Neural progenitor cell (in vitro differentiated cells): ENCODE measurements around the gene TRIM28. TPM values are rescaled to one million over a fixed set of nuclear protein-coding genes. Genes with fewer than 3 reads are reported as not detected.

ENCODE experiments used
- DNase-seq: peaks from one replicate; pipeline ENCODE4 v3.0.0-alpha.2; 2016; ENCODE audit warnings: low spot score
- H2AFZ ChIP-seq: fragments of 200-600 bp; sonication (generic); replicated peaks from 2 replicates; pipeline ENCODE4 v1.6.1; 2016; ENCODE audit warnings: antibody characterized with exemption
- H3F3A ChIP-seq: fragments of 200-600 bp; sonication (generic); 2 replicates; pipeline ENCODE4 v1.6.1; 2016; ENCODE audit warnings: antibody characterized with exemption, low read depth
- H3K27ac ChIP-seq: fragments of 200-600 bp; sonication (generic); 2 replicates; pipeline ENCODE4 v1.5.1; 2016; ENCODE audit warnings: mild to moderate bottlenecking
- H3K27me3 ChIP-seq: fragments of 200-600 bp; sonication (generic); 2 replicates; pipeline ENCODE4 v1.6.1; 2016; ENCODE audit warnings: mild to moderate bottlenecking, moderate library complexity
- H3K36me3 ChIP-seq: fragments of 200-600 bp; sonication (generic); 2 replicates; pipeline ENCODE4 v1.5.1; 2016
- H3K4me1 ChIP-seq: fragments of 200-600 bp; sonication (generic); 2 replicates; pipeline ENCODE4 v1.6.1; 2016; ENCODE audit warnings: mixed run types
- H3K4me2 ChIP-seq: fragments of 200-600 bp; sonication (generic); 2 replicates; pipeline ENCODE4 v1.6.1; 2016
- H3K4me3 ChIP-seq: fragments of 200-600 bp; sonication (generic); 2 replicates; pipeline ENCODE4 v1.5.1; 2016
- H3K79me2 ChIP-seq: fragments of 200-600 bp; sonication (generic); 2 replicates; pipeline ENCODE4 v1.6.1; 2016; ENCODE audit warnings: low read depth
- H3K9ac ChIP-seq: fragments of 200-600 bp; sonication (generic); 2 replicates; pipeline ENCODE4 v1.6.1; 2016
- H3K9me3 ChIP-seq: fragments of 200-600 bp; sonication (generic); 2 replicates; pipeline ENCODE4 v1.5.1; 2016; ENCODE audit warnings: low read depth
- H4K20me1 ChIP-seq: fragments of 200-600 bp; sonication (generic); 2 replicates; pipeline ENCODE4 v1.6.1; 2016; ENCODE audit warnings: low read depth
- H3K27ac Mint-ChIP-seq: 3 replicates; pipeline ENCODE4 v1.8.0; 2021; ENCODE audit warnings: mixed read lengths
- H3K27me3 Mint-ChIP-seq: 2 replicates; pipeline ENCODE4 v1.8.0; 2022; ENCODE audit warnings: low read depth, mild to moderate bottlenecking, inconsistent platforms, moderate library complexity, mixed read lengths; ENCODE audit not compliant: insufficient read depth
- H3K36me3 Mint-ChIP-seq: 3 replicates; pipeline ENCODE4 v1.8.0; 2021; ENCODE audit warnings: mixed read lengths
- H3K4me1 Mint-ChIP-seq: 3 replicates; pipeline ENCODE4 v1.8.0; 2021; ENCODE audit warnings: mixed read lengths
- H3K4me3 Mint-ChIP-seq: 3 replicates; pipeline ENCODE4 v1.8.0; 2021; ENCODE audit warnings: mild to moderate bottlenecking, moderate library complexity, mixed read lengths
- H3K9me3 Mint-ChIP-seq: 3 replicates; pipeline ENCODE4 v1.8.0; 2020; ENCODE audit warnings: mixed read lengths
- EZH2 ChIP-seq: fragments of 200-600 bp; sonication (generic); IDR thresholded peaks from 2 replicates; pipeline ENCODE4 v1.6.1; 2017; ENCODE audit warnings: antibody characterized with exemption, mild to moderate bottlenecking, moderate library complexity
- EZH2phosphoT487 ChIP-seq: fragments of 200-600 bp; sonication (generic); IDR thresholded peaks from 2 replicates; pipeline ENCODE4 v1.6.1; 2017; ENCODE audit warnings: antibody characterized with exemption
- total RNA-seq: library from RNA; depleted of rRNA; stranded (reverse); fragments of >200 nt; gene quantifications from 2 replicates; pipeline ENCODE4 v1.2.3, GENCODE V29; 2015; ENCODE audit warnings: low replicate concordance
- TF ChIP-seq, protein P1 (sequence below): fragments of 200-600 bp; sonication (generic); IDR thresholded peaks from 2 replicates; pipeline ENCODE4 v1.5.1; 2017; ENCODE audit warnings: antibody characterized with exemption, mild to moderate bottlenecking

TRIM28 gene
- total RNA-seq, 1 donor from 2014 or later = 390 TPM

DNA sequence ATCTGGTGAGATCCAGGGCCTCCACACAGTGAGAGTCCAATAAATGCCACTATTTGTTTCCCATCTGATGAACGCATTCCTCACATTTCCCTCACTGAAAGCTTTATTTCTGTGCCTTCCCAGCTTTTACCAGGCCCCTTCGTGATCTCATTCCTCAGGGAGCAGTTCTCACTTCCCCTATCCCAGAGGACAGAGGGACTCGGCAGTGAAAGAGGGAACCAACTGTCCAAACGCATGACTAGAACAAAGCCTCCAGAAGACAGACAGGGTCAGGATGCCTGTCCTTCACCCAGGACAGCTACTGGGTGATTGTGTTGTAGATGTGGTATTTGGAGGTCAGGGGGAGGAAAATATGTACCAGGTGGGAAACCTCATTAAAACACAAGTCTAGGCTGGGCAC lies 22.2 kb upstream of the TRIM28 start:
- H3K9me3 Mint-ChIP-seq = no peaks in the 10 kb centered on the region

DNA sequence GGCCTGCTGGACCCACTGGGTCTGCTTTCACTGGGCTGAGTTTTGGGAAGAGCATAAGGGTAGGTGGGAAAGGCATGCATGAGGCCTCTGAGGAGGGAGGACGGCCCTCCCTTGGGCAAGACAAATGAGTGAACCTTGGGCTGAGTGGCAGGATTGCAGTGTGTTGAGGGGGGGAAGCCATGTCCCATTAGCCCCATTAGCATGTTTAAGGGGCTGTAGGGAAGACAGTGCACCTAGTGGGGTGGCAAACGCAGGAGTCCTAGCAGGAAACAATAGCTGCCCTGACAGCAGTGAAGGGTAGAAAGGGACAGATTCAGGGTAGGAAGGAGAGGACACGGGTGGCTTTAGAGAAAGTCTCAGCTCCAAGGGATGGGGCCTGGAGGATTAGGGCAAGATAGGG lies 21.2 kb upstream of the TRIM28 start:
- no peak overlapping the region for H2AFZ ChIP-seq
- Mint-ChIP-seq H3K36me3 (no peaks in the 10 kb centered on the region), H3K4me3 (peak overlapping the region; percentile 69), H3K9me3 (no peaks in the 10 kb centered on the region), H3K4me1 (peaks cover 23% of the 10 kb centered on the region), H3K27ac (peak overlapping the region; percentile 83), H3K27me3 (peaks cover 15% of the 10 kb centered on the region)
- H3K27ac ChIP-seq = no peak overlapping the region
- DNase-seq = no peak
- peaks cover 17% of the 10 kb centered on the region for H3K79me2 ChIP-seq
- H3K4me3 ChIP-seq = no peak overlapping the region
- no peaks in the 10 kb centered on the region for H3K9me3 ChIP-seq
- H3K36me3 ChIP-seq = no peaks in the 10 kb centered on the region
- H3K9ac ChIP-seq = no peak overlapping the region
- peaks cover 11% of the 10 kb centered on the region for H3K4me1 ChIP-seq
- H3K4me2 ChIP-seq = no peak overlapping the region
- no peaks in the 10 kb centered on the region for H3K27me3 ChIP-seq
- TF ChIP-seq, protein P1, sequence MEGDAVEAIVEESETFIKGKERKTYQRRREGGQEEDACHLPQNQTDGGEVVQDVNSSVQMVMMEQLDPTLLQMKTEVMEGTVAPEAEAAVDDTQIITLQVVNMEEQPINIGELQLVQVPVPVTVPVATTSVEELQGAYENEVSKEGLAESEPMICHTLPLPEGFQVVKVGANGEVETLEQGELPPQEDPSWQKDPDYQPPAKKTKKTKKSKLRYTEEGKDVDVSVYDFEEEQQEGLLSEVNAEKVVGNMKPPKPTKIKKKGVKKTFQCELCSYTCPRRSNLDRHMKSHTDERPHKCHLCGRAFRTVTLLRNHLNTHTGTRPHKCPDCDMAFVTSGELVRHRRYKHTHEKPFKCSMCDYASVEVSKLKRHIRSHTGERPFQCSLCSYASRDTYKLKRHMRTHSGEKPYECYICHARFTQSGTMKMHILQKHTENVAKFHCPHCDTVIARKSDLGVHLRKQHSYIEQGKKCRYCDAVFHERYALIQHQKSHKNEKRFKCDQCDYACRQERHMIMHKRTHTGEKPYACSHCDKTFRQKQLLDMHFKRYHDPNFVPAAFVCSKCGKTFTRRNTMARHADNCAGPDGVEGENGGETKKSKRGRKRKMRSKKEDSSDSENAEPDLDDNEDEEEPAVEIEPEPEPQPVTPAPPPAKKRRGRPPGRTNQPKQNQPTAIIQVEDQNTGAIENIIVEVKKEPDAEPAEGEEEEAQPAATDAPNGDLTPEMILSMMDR = no peak
- TF ChIP-seq EZH2phosphoT487 (no peak), EZH2 (no peak)
- H3F3A ChIP-seq = peaks cover 43% of the 10 kb centered on the region
- no peaks in the 10 kb centered on the region for H4K20me1 ChIP-seq

More for the DNA sequence above, 22.2 kb upstream of the TRIM28 start:
- Mint-ChIP-seq H3K4me1 (peaks cover 23% of the 10 kb centered on the region), H3K4me3 (peak overlapping the region; percentile 69), H3K27ac (peak overlapping the region; percentile 93), H3K27me3 (peaks cover 15% of the 10 kb centered on the region), H3K36me3 (no peaks in the 10 kb centered on the region)
- no peak for TF ChIP-seq EZH2
- TF ChIP-seq, protein P1 = no peak
- TF ChIP-seq EZH2phosphoT487 = no peak
- Histone ChIP-seq H2AFZ (no peak overlapping the region), H3K9ac (no peak overlapping the region), H3F3A (peaks cover 43% of the 10 kb centered on the region), H4K20me1 (no peaks in the 10 kb centered on the region), H3K27me3 (no peaks in the 10 kb centered on the region), H3K27ac (no peak overlapping the region), H3K79me2 (peaks cover 27% of the 10 kb centered on the region), H3K9me3 (no peaks in the 10 kb centered on the region), H3K4me2 (no peak overlapping the region), H3K4me1 (peaks cover 11% of the 10 kb centered on the region), H3K36me3 (no peaks in the 10 kb centered on the region), H3K4me3 (no peak overlapping the region)
- DNase-seq = no peak

DNA sequence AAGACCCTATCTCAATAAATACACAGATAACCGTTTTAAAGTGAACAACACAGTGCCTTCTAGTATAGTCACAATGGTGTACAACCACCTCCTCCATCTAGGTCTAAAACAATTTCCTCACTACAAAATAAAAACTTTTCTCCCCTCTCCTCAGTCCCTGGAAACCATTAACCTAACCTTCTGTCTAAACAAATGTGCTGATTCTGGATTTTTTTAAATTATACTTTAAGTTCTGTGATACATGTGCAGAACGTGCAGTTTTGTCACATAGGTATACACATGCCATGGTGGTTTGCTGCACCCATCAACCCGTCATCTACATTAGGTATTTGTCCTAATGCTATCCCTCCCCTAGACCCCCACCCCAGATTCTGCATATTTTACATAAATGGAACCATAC lies 14.5 kb upstream of the TRIM28 start:
- no peaks in the 10 kb centered on the region for H3K36me3 ChIP-seq
- H3K9me3 Mint-ChIP-seq = no peaks in the 10 kb centered on the region
- no peaks in the 10 kb centered on the region for H3K36me3 Mint-ChIP-seq
- H3K4me1 ChIP-seq = no peaks in the 10 kb centered on the region
- DNase-seq = no peak
- peaks cover 12% of the 10 kb centered on the region for H3K27me3 Mint-ChIP-seq
- TF ChIP-seq, protein P1 = no peak
- no peak for TF ChIP-seq EZH2
- TF ChIP-seq EZH2phosphoT487 = no peak
- H3K4me3 Mint-ChIP-seq = no peak overlapping the region
- no peak overlapping the region for H3K27ac ChIP-seq
- H3K4me3 ChIP-seq = no peak overlapping the region
- H3F3A ChIP-seq = no peaks in the 10 kb centered on the region
- no peak overlapping the region for H3K27ac Mint-ChIP-seq
- H3K79me2 ChIP-seq = no peaks in the 10 kb centered on the region
- no peak overlapping the region for H3K9ac ChIP-seq
- H3K4me2 ChIP-seq = no peak overlapping the region
- H3K4me1 Mint-ChIP-seq = no peaks in the 10 kb centered on the region
- H4K20me1 ChIP-seq = no peaks in the 10 kb centered on the region
- H3K9me3 ChIP-seq = no peaks in the 10 kb centered on the region
- H2AFZ ChIP-seq = no peak overlapping the region
- H3K27me3 ChIP-seq = peaks cover 12% of the 10 kb centered on the region
